Mesothelial cell of epicardium (in vitro differentiated cells): ENCODE results near the gene CFAP99. TPM values are rescaled to one million over a fixed set of nuclear protein-coding genes. Genes with fewer than 3 reads are reported as not detected.

Experiments used
- DNase-seq, 2 experiments: peaks; one replicate each; pipeline ENCODE4 v3.0.0; 2021; ENCODE audit warnings: low spot score in 2 of 2; ENCODE audit not compliant: unreplicated experiment in 2 of 2
- H3K27ac Mint-ChIP-seq: 2 replicates; pipeline ENCODE4 v1.8.0; 2021; ENCODE audit warnings: mixed read lengths
- H3K27me3 Mint-ChIP-seq: 2 replicates; pipeline ENCODE4 v1.8.0; 2021; ENCODE audit warnings: low read depth, mixed read lengths
- H3K36me3 Mint-ChIP-seq: 2 replicates; pipeline ENCODE4 v1.8.0; 2021; ENCODE audit warnings: mixed read lengths
- H3K4me1 Mint-ChIP-seq: 2 replicates; pipeline ENCODE4 v1.8.0; 2021; ENCODE audit warnings: mixed read lengths
- H3K4me3 Mint-ChIP-seq: 2 replicates; pipeline ENCODE4 v1.8.0; 2021; ENCODE audit warnings: mild to moderate bottlenecking, moderate library complexity, mixed read lengths
- H3K9me3 Mint-ChIP-seq: 2 replicates; pipeline ENCODE4 v1.8.0; 2021; ENCODE audit warnings: mixed read lengths
- total RNA-seq: library from RNA; stranded (reverse); gene quantifications from 3 replicates; pipeline ENCODE4 v1.2.1, GENCODE V29; 2021
- TF ChIP-seq, protein P1 (sequence below): fragments of 200-600 bp; sonication (generic); IDR thresholded peaks from one replicate; pipeline ENCODE4 v1.5.0; 2021; ENCODE audit warnings: antibody characterized with exemption; ENCODE audit not compliant: unreplicated experiment

Gene CFAP99
- total RNA-seq, 1 donor from 2014 or later: not detected

DNA sequence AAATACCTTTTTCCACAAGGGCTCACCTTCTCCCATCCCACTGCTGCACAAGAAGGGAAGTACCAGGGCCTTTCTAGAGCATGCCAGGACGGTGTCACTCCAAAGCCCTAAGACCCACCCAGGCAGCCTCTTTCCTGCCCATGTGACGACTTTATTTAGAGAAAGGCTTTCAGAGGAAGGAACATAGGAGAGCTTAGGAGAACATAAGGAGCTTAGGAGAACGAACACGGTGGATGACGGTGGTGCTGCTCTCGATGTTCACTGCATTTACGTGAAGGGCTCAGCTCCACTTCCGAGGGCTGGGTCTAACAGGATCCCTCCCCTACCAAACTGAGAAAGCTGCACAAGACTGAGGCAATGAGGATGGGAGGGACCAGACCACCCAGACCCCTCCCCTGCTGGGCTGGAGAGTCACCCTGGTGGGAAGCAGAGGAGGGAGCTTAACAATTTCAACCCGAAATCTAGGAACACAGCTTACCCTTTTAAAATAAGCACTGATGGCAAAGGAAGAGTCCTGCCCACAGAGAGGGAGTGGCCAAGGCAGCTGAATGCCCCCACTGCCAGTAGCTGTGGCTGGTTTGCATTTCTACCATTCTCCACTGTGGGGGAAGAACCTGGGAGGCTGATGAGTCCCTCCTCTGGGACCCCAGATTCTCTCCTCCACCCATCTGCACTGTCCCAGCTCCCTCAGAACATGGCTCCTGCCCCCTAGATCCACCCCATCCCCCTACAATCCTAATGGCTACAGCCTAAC, 30.1 kb upstream of the CFAP99 start:
- Mint-ChIP-seq H3K27me3 (peaks cover 46% of the 10 kb centered on the region), H3K4me3 (no peak overlapping the region), H3K4me1 (peaks cover 20% of the 10 kb centered on the region), H3K36me3 (no peaks in the 10 kb centered on the region), H3K9me3 (no peaks in the 10 kb centered on the region), H3K27ac (no peak overlapping the region)
- no peak for DNase-seq
- TF ChIP-seq, protein P1, sequence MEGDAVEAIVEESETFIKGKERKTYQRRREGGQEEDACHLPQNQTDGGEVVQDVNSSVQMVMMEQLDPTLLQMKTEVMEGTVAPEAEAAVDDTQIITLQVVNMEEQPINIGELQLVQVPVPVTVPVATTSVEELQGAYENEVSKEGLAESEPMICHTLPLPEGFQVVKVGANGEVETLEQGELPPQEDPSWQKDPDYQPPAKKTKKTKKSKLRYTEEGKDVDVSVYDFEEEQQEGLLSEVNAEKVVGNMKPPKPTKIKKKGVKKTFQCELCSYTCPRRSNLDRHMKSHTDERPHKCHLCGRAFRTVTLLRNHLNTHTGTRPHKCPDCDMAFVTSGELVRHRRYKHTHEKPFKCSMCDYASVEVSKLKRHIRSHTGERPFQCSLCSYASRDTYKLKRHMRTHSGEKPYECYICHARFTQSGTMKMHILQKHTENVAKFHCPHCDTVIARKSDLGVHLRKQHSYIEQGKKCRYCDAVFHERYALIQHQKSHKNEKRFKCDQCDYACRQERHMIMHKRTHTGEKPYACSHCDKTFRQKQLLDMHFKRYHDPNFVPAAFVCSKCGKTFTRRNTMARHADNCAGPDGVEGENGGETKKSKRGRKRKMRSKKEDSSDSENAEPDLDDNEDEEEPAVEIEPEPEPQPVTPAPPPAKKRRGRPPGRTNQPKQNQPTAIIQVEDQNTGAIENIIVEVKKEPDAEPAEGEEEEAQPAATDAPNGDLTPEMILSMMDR: no peak

DNA sequence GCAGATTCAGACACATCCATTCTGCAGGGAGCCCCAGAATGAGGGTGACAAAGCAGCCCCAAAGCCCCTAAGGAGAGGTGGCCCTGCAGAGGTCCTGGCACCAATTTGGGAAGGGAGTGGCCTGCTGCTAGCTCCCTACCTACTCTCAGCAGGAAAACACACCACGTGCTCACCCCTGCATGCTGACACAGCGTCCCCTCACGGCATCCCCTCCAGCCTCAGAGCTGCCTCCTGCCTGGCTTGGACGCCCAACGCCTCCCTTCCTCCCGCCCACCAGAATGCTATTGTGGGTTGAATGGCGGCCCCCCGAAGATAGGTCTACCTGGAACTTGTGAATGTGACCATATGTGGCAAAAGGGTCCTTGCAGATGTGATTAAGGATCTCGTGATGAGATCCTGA, 29.1 kb upstream of the CFAP99 start:
- H3K9me3 Mint-ChIP-seq: no peaks in the 10 kb centered on the region
- H3K4me1 Mint-ChIP-seq: peaks cover 28% of the 10 kb centered on the region
- no peak overlapping the region for H3K4me3 Mint-ChIP-seq
- DNase-seq: no peak
- no peaks in the 10 kb centered on the region for H3K36me3 Mint-ChIP-seq
- peaks cover 43% of the 10 kb centered on the region for H3K27me3 Mint-ChIP-seq
- no peak overlapping the region for H3K27ac Mint-ChIP-seq
- TF ChIP-seq, protein P1: no peak

DNA sequence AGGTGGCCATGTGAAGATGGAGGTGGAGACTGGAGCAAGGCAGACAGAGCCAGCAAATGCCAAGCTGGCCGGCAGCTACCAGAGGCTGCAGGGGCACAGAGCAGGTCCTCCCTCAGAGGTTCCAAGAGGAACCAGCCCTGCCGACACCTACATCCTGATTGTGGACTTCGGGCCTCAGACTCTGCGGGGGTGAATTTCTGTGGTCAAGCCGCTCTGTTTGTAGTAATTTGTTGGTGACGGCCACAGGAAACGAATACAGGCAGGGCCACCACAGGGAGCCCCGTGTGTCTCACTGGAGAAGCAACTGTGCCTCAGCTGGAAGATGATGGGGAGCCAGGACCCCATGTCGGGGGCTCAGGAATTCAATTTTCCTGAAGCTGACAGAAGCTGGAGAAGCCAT, 28.6 kb upstream of the CFAP99 start:
- Mint-ChIP-seq H3K9me3 (no peaks in the 10 kb centered on the region), H3K27ac (no peak overlapping the region), H3K4me3 (no peak overlapping the region), H3K4me1 (peaks cover 32% of the 10 kb centered on the region), H3K27me3 (peaks cover 43% of the 10 kb centered on the region), H3K36me3 (no peaks in the 10 kb centered on the region)
- TF ChIP-seq, protein P1: no peak
- no peak for DNase-seq

DNA sequence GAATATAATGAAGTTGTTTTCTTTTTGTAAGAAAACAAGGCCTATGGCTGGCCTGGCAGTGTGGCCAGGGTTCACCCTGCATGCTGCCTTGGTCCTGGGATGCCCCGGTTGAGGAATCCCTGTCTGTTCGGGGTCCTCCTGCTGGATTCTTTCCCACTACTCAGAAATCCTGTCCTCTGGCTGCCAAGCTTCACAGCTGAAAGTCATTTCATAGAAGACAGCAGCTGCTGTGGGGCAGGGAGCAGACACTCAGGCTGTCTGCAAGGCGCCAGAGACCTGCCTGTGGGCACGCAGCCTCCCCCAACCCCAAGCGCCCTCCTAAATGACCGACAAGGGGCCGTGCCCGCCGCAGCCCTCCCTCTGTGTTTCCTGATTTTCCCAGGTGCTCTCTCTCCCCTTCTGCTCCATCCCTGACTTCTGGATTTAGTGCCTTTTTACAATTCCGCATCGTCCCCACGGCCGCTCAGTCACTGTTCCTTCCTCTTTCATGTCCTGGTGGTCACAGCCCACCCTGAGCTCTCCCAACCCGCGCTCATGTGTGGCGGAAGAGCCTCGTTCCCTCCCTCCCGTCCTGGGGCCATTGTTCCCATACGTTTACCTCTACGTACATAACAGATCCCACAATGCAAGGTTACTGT, 27.9 kb upstream of the CFAP99 start:
- Mint-ChIP-seq H3K4me3 (no peak overlapping the region), H3K4me1 (peaks cover 33% of the 10 kb centered on the region), H3K36me3 (no peaks in the 10 kb centered on the region), H3K9me3 (no peaks in the 10 kb centered on the region), H3K27me3 (peaks cover 43% of the 10 kb centered on the region), H3K27ac (no peak overlapping the region)
- DNase-seq: no peak
- TF ChIP-seq, protein P1: no peak

DNA sequence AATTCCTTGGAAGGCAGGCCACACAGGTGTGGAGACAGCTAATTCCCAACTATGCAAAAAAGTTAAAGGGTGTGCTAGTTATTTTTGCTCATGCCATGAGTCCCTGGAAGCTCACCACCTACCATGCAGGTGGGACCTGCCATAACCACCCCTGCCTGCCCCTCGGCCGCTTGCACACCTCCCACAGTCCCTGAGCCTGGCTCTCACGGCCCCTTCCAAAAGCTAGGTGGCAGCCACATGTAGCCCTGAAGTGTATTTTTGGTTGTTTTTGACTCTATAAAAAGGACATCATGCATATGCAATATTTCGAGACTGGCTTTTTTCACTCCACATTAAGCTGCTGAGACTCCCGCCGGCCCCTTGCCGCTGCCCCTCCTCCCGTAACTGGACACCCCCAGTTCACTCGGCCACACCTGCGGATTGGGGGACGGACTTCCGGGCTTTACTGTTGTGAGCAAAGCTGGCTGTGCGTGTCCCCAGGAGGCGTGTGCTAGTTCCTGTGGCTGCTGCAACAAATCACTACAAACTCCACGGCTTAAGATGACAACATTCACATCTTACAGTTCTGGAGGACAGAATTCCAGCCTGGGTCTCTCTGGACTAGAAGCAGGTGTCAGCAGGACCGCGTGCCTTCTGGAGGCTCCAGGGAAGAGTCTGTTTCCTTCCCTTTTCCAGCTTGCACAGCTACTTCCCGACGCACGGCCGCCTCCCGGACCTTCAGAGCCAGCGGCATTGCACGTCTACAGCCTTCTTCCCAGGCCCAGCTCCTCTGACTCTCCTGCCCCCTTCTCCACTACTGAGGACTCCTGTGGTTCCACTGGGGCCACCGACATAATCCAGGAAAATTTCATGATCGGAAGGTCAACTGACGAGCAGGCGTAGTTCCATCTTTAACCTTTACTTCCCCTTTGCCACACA, 25.1 kb upstream of the CFAP99 start:
- TF ChIP-seq, protein P1: no peak
- H3K27ac Mint-ChIP-seq: no peak overlapping the region
- peaks cover 38% of the 10 kb centered on the region for H3K27me3 Mint-ChIP-seq
- peaks cover 33% of the 10 kb centered on the region for H3K4me1 Mint-ChIP-seq
- DNase-seq: peak in 1 of 2 experiments; percentile 60
- H3K9me3 Mint-ChIP-seq: no peaks in the 10 kb centered on the region
- H3K36me3 Mint-ChIP-seq: no peaks in the 10 kb centered on the region
- peak overlapping the region; percentile 54 for H3K4me3 Mint-ChIP-seq
